ENCODE results near the gene TALDO1. TPM values are rescaled to one million over a fixed set of nuclear protein-coding genes. Genes with fewer than 3 reads are reported as not detected.

Gene TALDO1
- total RNA-seq, 6 donors from 2014 or later, result 163 to 313 (median 217) TPM

DNA sequence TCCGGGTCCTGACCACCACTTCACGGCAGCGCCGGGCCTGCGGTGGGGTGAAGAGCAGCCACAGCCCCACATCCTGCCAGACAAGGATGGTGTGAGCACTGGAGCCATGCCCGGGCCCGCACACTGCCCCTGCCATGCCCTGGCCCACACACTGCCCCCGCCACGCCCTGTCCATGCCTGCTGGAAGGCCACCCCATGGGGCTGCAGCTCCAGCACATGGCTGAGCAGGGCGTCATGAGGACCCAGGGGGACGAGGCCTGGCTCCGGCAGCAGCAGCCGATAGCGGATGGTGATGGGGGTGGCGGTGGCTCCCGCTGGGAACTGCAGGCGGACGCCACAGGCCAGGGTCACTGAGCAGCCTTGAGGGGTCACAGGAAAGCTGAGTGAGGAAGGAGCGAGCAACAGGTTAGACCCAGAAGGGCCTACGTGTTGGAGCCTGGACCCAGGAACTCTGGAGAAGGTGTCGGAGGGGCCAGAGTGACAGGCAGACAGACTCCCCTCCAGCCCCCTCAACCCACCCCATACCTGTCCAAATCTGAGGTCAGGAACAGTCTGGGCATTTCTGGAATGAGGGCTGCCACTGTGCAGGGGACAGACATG, 54.9 kb downstream of the TALDO1 start:
- Histone ChIP-seq H3K27me3 (no peaks in the 10 kb centered on the region), H3K9me3 (no peaks in the 10 kb centered on the region), H3K4me3 (no peak overlapping the region), H3K27ac (no peak overlapping the region), H3K36me3 (peaks cover 0 to 34% (median 8%) of the 10 kb centered on the region in 4 donors), H3K4me1 (peaks cover 19 to 40% (median 23%) of the 10 kb centered on the region in 4 donors)
- DNase-seq (peak in 1 of 2 donors; percentile 84), ATAC-seq (ENCODE audit: low FRiP score in 2 of 2) (no peak)
- TF ChIP-seq POLR2AphosphoS5 (IDR thresholded peaks at IDR 0.05), result no peak
- no peak for TF ChIP-seq EP300 (IDR thresholded peaks at IDR 0.05)
- no peak for TF ChIP-seq POLR2A (IDR thresholded peaks at IDR 0.05)
- TF ChIP-seq, protein P1, sequence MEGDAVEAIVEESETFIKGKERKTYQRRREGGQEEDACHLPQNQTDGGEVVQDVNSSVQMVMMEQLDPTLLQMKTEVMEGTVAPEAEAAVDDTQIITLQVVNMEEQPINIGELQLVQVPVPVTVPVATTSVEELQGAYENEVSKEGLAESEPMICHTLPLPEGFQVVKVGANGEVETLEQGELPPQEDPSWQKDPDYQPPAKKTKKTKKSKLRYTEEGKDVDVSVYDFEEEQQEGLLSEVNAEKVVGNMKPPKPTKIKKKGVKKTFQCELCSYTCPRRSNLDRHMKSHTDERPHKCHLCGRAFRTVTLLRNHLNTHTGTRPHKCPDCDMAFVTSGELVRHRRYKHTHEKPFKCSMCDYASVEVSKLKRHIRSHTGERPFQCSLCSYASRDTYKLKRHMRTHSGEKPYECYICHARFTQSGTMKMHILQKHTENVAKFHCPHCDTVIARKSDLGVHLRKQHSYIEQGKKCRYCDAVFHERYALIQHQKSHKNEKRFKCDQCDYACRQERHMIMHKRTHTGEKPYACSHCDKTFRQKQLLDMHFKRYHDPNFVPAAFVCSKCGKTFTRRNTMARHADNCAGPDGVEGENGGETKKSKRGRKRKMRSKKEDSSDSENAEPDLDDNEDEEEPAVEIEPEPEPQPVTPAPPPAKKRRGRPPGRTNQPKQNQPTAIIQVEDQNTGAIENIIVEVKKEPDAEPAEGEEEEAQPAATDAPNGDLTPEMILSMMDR (IDR thresholded peaks at IDR 0.05), result no peak
- WGBS, 2 donors, result 94 to 98% methylated on average over 13 to 18 of the region's 21 CpGs

DNA sequence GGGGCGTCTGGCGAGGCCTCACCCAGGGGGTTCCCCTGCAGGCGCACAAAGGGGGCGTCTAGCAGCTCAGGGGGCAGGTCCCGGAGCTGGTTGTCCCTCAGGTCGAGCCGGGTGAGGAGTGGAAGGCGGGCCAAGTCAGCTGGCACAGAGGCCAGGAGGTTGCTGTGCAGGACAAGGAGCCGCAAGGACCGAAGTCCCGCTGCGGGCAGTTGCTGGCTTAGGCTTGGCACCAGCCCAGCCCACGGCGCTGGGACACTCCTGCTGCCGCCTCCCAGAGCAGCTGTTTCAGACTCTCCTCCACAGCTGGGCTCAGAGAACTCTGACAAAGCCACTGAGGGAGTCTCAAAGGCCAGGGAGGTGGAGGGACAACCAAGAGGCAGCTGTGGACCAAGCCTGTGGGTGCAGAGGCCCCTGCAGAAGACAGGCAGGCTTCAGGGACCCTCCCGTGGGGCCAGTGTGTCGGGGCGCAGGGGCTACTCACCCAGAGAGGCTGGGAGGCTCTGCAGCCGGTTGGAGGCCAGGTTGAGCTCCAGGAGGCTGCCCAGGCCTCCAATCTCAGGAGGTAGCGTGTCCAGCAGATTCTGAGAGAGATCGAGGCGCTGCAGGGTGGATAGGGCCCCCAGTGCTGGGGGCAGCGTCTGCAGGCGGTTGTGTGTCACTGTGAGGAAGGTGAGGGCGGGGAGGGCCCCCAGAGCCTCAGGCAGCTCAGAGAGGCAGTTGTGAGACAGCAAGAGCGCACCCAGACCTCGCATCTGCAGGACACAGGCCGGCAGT, 55.6 kb downstream of the TALDO1 start:
- peaks cover 19 to 32% (median 22%) of the 10 kb centered on the region in 4 donors for H3K4me1 ChIP-seq
- H3K9me3 ChIP-seq, result no peaks in the 10 kb centered on the region
- H3K36me3 ChIP-seq, result peaks cover 0 to 34% (median 8%) of the 10 kb centered on the region in 4 donors
- TF ChIP-seq, protein P1 (IDR thresholded peaks at IDR 0.05), result no peak
- TF ChIP-seq EP300 (IDR thresholded peaks at IDR 0.05) (no peak), POLR2A (IDR thresholded peaks at IDR 0.05) (no peak), POLR2AphosphoS5 (IDR thresholded peaks at IDR 0.05) (no peak)
- H3K27ac ChIP-seq, result no peak overlapping the region
- 84 to 95% methylated on average over 8 to 27 of the region's 28 CpGs for WGBS, 2 donors
- H3K4me3 ChIP-seq, result no peak overlapping the region
- no peaks in the 10 kb centered on the region for H3K27me3 ChIP-seq
- no peak for ATAC-seq (ENCODE audit: low FRiP score in 2 of 2)
- DNase-seq, result peak in 1 of 2 donors; percentile 79

DNA sequence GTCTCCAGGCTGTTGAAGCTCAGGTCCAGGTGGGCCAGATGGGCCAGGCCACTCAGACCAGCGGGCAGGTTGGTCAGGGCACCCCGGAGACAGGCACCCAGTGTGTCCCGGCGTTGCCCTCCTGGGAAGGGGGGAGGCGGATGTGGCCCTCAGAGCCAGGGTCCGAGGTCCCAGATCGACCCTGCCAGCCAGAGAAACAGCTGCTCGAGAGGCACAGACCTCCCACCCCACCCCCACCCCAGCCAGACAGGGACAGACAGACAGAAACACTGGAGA, 56.1 kb downstream of the TALDO1 start:
- Histone ChIP-seq H3K27me3 (no peaks in the 10 kb centered on the region), H3K4me1 (peaks cover 19 to 33% (median 25%) of the 10 kb centered on the region in 4 donors), H3K4me3 (no peak overlapping the region), H3K36me3 (peaks cover 0 to 34% (median 8%) of the 10 kb centered on the region in 4 donors), H3K27ac (no peak overlapping the region), H3K9me3 (no peaks in the 10 kb centered on the region)
- no peak for TF ChIP-seq EP300 (IDR thresholded peaks at IDR 0.05)
- TF ChIP-seq POLR2A (IDR thresholded peaks at IDR 0.05), result no peak
- TF ChIP-seq, protein P1 (IDR thresholded peaks at IDR 0.05), result no peak
- no peak for TF ChIP-seq POLR2AphosphoS5 (IDR thresholded peaks at IDR 0.05)
- 60 to 83% methylated on average over 1 to 7 of the region's 8 CpGs for WGBS, 2 donors
- DNase-seq (no peak), ATAC-seq (ENCODE audit: low FRiP score in 2 of 2) (no peak)

DNA sequence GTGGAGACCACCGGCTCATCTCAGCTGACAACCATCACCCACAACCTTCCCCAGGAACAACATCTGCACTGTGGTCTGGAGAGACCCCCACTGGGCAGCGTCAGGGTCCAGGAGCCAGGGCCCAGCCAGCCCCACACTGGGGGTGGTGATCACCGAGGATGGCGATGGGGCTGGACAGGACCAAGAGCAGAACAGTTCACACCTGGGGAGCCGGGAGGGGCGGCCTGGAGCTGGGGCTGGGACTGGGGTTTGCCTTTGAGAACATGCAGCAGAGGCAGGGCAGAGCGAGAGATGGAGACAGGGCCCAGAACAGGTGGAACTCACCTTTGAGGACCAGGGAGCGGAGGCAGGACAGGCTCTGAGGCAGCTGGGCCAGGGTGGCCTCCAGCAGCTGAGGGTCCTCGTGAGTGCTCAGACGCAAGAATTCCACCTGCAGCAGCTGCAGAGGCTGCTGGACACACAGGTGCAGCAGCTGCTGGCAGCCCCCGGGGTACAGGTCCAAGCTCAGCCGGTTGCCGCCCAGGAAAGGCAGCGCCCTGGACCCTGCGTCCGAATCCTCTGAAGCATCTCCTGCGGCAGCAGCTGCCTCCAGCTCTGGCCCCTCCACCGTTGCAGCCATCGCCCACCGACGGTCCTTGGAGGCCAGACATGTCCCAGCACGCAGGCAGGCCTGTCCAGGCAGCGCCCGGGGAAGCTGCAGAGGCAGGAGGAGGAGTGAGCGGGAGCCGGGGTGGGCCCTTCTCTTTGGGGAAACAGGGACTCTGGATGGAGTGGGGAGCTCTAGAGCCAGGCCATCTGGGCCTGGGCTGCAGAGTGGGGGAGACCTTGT, 56.7 kb downstream of the TALDO1 start:
- 56 to 66% methylated on average over 22 to 26 of the region's 26 CpGs for WGBS, 2 donors
- TF ChIP-seq EP300 (IDR thresholded peaks at IDR 0.05) (no peak), POLR2AphosphoS5 (IDR thresholded peaks at IDR 0.05) (no peak), POLR2A (IDR thresholded peaks at IDR 0.05) (no peak)
- TF ChIP-seq, protein P1 (IDR thresholded peaks at IDR 0.05), result no peak
- H3K27me3 ChIP-seq, result no peaks in the 10 kb centered on the region
- peaks cover 21 to 35% (median 28%) of the 10 kb centered on the region in 4 donors for H3K4me1 ChIP-seq
- no peak for ATAC-seq (ENCODE audit: low FRiP score in 2 of 2)
- peak in 1 of 2 donors; percentile 80 for DNase-seq
- no peaks in the 10 kb centered on the region for H3K9me3 ChIP-seq
- H3K27ac ChIP-seq, result peak overlapping the region in 3 of 4 donors; percentile 90 to 96 (median 95)
- peak overlapping the region in 3 of 4 donors; percentile 61 to 82 (median 62) for H3K4me3 ChIP-seq
- peaks cover 0 to 32% (median 8%) of the 10 kb centered on the region in 4 donors for H3K36me3 ChIP-seq
